HG03095 (cell line): ENCODE measurements around the gene CFAP74.

Source experiments
- ATAC-seq: cut with Tn5 transposase; IDR thresholded peaks from one replicate; pipeline ENCODE4 v1.9.1; 2021; ENCODE audit warnings: moderate library complexity; ENCODE audit not compliant: unreplicated experiment

Gene CFAP74

GRCh38 chr1:2042830-2043773 lies 39.5 kb upstream of the CFAP74 start:
- no peak for ATAC-seq

- ATAC-seq = no peak
These were observed 38.3 kb upstream of the CFAP74 start for GRCh38 chr1:2041887-2042286.

- no peak for ATAC-seq
These were observed 37.7 kb upstream of the CFAP74 start for GRCh38 chr1:2041305-2041704.

GRCh38 chr1:2039251-2039650 lies 35.7 kb upstream of the CFAP74 start:
- ATAC-seq = no peak

- no peak for ATAC-seq
These were observed 34.6 kb upstream of the CFAP74 start for GRCh38 chr1:2038229-2038628.

GRCh38 chr1:2037314-2037979 lies 33.9 kb upstream of the CFAP74 start:
- ATAC-seq = no peak

- no peak for ATAC-seq
These were observed 32.7 kb upstream of the CFAP74 start for GRCh38 chr1:2036287-2036686.

GRCh38 chr1:2033165-2033564 lies 29.6 kb upstream of the CFAP74 start:
- no peak for ATAC-seq

- ATAC-seq = no peak
These were observed 29.2 kb upstream of the CFAP74 start for GRCh38 chr1:2032737-2033136.

- ATAC-seq = no peak
These were observed 28.3 kb upstream of the CFAP74 start for GRCh38 chr1:2031546-2032540.

- ATAC-seq = no peak
These were observed 26.7 kb upstream of the CFAP74 start for GRCh38 chr1:2030076-2030871.

- no peak for ATAC-seq
These were observed 26.0 kb upstream of the CFAP74 start for GRCh38 chr1:2029561-2029960.

GRCh38 chr1:2028870-2029560 lies 25.4 kb upstream of the CFAP74 start:
- ATAC-seq = no peak

GRCh38 chr1:2027961-2028583 lies 24.5 kb upstream of the CFAP74 start:
- ATAC-seq = no peak

- no peak for ATAC-seq
These were observed 21.9 kb upstream of the CFAP74 start for GRCh38 chr1:2025491-2025981.

GRCh38 chr1:2024887-2025286 lies 21.3 kb upstream of the CFAP74 start:
- ATAC-seq = no peak

- ATAC-seq = no peak
These were observed 20.9 kb upstream of the CFAP74 start for GRCh38 chr1:2024451-2024850.

GRCh38 chr1:2023187-2023586 lies 19.6 kb upstream of the CFAP74 start:
- ATAC-seq = no peak
